WI38 (cell line): ENCODE measurements around the gene ABR.
"Not testable (repeated sequence)": the region's sequence is repeated elsewhere in the genome, so short reads cannot be mapped to it uniquely, and the experiment has no call there.

ENCODE experiments used
- H3K4me3 ChIP-seq: 2 replicates; pipeline ENCODE4 v1.5.1; 2011; ENCODE audit warnings: low read depth, mild to moderate bottlenecking, control low read depth, low read length
- TF ChIP-seq, protein P1 (sequence below): IDR thresholded peaks from 2 replicates; pipeline ENCODE4 v1.5.1; 2012; ENCODE audit warnings: low read depth, mild to moderate bottlenecking, control low read depth, low read length

The ABR gene

DNA sequence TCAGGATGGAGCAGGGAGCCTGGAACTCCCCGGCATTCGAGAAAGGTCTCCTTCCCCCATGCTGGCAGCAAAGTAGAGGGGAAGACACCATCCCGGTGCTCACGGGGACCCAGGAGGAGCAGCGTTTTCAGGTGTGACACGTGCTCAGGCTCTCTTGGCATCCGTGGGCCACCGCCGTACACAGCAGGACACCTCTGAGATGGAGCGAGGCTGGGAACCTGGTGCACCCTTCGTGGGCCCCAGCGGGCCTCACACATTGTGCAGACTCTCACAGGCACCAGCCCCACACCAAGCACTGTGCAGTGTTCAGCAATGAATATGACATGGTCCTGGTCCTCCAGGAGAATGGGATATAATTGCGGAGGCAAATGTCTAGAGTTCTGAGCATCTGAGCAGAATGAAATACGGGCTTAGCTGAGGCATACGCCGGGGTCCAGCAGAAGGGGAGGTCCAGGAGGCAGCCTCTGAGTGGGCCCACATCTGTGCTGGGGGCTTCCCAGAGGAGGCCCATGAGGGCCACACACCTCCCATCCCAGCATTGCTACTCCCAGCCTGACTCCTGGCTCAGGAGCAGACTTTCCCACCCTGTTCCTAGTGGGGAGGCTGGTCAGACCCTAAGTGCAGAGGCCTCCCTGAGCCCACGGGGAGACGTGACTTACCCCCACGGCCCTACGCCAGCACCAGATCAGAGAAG lies 72.6 kb downstream of the ABR start:
- TF ChIP-seq, protein P1, sequence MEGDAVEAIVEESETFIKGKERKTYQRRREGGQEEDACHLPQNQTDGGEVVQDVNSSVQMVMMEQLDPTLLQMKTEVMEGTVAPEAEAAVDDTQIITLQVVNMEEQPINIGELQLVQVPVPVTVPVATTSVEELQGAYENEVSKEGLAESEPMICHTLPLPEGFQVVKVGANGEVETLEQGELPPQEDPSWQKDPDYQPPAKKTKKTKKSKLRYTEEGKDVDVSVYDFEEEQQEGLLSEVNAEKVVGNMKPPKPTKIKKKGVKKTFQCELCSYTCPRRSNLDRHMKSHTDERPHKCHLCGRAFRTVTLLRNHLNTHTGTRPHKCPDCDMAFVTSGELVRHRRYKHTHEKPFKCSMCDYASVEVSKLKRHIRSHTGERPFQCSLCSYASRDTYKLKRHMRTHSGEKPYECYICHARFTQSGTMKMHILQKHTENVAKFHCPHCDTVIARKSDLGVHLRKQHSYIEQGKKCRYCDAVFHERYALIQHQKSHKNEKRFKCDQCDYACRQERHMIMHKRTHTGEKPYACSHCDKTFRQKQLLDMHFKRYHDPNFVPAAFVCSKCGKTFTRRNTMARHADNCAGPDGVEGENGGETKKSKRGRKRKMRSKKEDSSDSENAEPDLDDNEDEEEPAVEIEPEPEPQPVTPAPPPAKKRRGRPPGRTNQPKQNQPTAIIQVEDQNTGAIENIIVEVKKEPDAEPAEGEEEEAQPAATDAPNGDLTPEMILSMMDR = no peak
- H3K4me3 ChIP-seq = no peak overlapping the region

DNA sequence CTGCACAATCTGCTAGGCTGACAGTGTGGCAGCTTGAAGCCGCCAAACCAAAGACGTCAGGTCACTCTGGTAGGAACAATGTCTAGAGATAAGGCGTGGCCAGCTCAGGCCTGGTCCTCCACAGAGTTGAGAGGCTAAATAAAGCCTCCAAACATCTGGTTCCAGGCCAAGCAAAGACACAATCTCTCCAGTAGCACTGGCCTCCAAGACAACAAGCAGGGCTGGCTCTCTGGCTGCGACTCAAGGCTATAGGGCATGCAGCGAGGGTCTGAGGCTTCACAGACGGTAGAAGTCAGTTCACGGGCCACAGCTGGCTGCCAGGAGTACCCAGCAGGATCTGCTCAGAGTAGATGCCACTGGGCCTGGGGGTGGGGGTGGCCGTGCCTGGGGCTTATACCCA lies 75.6 kb downstream of the ABR start:
- TF ChIP-seq, protein P1 = no peak

GRCh38 chr17:1100382-1100781 lies 79.4 kb downstream of the ABR start:
- H3K4me3 ChIP-seq = no peak overlapping the region
- TF ChIP-seq, protein P1 = no peak

More for the DNA sequence above, 75.6 kb downstream of the ABR start:
- no peak overlapping the region for H3K4me3 ChIP-seq

DNA sequence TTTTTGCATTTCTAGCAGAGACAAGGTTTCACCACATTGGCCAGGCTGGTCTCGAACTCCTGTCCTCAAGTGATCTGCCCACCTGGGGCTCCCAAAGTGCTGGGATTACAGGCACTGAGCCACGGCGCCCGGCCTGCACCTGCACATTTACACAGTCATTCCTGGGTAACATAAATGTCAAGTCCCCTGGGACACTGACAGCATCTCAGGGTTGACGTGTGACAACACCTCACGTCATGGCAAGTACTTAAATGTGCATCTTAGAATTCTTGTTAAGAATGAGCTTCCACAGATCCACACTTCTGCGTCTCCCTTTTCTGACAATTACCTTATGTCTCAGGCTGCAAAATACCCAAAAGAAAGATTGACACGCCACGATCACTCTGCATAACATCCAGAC lies 80.5 kb downstream of the ABR start:
- TF ChIP-seq, protein P1 = no peak
- no peak overlapping the region for H3K4me3 ChIP-seq

DNA sequence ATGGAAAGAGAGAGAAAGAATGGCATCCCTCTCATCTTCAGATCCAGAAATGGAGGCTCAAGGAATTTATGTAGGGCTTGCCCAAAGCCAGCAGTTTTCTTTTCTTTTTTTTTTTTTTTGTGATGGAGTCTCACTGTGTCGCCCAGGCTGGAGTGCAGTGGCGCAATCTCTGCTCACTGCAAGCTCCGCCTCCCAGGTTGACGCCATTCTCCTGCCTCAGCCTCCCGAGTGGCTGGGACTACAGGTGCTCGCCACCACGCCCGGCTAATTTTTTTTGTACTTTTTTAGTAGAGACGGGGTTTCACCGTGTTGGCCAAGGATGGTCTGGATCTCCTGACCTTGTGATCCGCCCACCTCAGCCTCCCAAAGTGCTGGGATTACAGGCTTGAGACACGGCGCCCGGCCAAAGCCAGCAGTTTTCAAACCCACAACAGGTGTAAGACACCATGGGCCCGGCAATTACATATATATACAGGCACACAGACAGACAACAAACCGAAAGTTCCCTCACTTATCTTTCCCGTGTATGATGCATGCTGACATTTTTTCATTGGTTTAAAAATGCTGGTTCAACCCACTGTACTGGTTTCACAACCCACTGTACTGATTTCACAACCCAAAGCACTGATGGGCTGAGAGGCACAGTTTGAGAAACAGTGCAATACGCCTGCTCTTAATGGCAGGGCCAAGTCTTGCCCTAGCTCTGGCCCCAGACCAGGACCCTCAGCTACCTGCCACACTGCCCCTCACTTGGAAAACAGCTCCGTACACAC lies 81.6 kb downstream of the ABR start:
- not testable (repeated sequence) for H3K4me3 ChIP-seq

GRCh38 chr17:1096215-1096614 lies 83.6 kb downstream of the ABR start:
- TF ChIP-seq, protein P1 = no peak
- H3K4me3 ChIP-seq = no peak overlapping the region

DNA sequence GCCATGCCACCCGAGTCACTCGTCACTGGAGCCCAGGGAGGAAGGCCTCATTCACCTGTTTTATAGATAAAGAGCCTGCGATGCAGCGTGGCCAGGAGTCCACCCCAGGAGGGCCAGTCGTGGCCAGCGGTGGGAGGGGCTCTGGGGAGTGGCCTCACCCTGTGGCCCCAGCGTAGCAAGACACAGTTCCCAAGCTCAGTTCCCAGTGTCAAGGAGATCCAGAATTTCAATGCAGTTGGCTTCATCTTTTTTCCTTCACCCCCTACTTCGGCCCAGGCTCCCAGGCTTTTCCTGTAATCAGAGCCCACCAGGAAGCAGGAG lies 84.0 kb downstream of the ABR start:
- TF ChIP-seq, protein P1 = no peak
- H3K4me3 ChIP-seq = no peak overlapping the region
